NCI-H2107 treated with DMSO at 0.1 percent for 48 hours (cell line): ENCODE results near the gene GPBP1.
A peak's percentile ranks its signal among the peaks of the same experiment; 100 is the strongest.
"Not testable (repeated sequence)": the region's sequence is repeated elsewhere in the genome, so short reads cannot be mapped to it uniquely, and the experiment has no call there.

ENCODE experiments used
- DNase-seq: peaks from one replicate; lab custom pipeline; 2025; ENCODE audit not compliant: unreplicated experiment; lab: John Stamatoyannopoulos, UW

The GPBP1 gene

GRCh38 chr5:57173319-57174127, at the start of gene GPBP1:
GPBP1 (plus strand) TSS chr5:57174059; CDS start chr5:57214131, 40,072 bp downstream.
- DNase-seq = peak; percentile 86

GRCh38 chr5:57128325-57128724, 45.5 kb upstream of the GPBP1 start:
- DNase-seq = no peak

- no peak for DNase-seq
Measured at GRCh38 chr5:57133574-57133973, 40.3 kb upstream of the GPBP1 start.

GRCh38 chr5:57137401-57137800, 36.5 kb upstream of the GPBP1 start:
- no peak for DNase-seq

- DNase-seq = no peak
Measured at GRCh38 chr5:57152316-57152715, 21.5 kb upstream of the GPBP1 start.

- no peak for DNase-seq
Measured at GRCh38 chr5:57155033-57155432, 18.8 kb upstream of the GPBP1 start.

- no peak for DNase-seq
Measured at GRCh38 chr5:57157131-57157530, 16.7 kb upstream of the GPBP1 start.

GRCh38 chr5:57157666-57158065, 16.2 kb upstream of the GPBP1 start:
- DNase-seq = no peak

GRCh38 chr5:57163553-57164006, 10.3 kb upstream of the GPBP1 start:
- no peak for DNase-seq

GRCh38 chr5:57164124-57164523, 9.7 kb upstream of the GPBP1 start:
- DNase-seq = no peak

- not testable (repeated sequence) for DNase-seq
Measured at GRCh38 chr5:57165171-57165570, 8.7 kb upstream of the GPBP1 start.

GRCh38 chr5:57166276-57166675, 7.6 kb upstream of the GPBP1 start:
- DNase-seq = no peak

- DNase-seq = no peak
Measured at GRCh38 chr5:57167201-57167600, 6.7 kb upstream of the GPBP1 start.

GRCh38 chr5:57170116-57170515, 3.7 kb upstream of the GPBP1 start:
- not testable (repeated sequence) for DNase-seq

- DNase-seq = no peak
Measured at GRCh38 chr5:57171816-57172465, 1.9 kb upstream of the GPBP1 start.

GRCh38 chr5:57172466-57173318, 1.2 kb upstream of the GPBP1 start:
- DNase-seq = no peak

- no peak for DNase-seq
Measured at GRCh38 chr5:57174128-57174889, 450 bp downstream of the GPBP1 start.

- no peak for DNase-seq
Measured at GRCh38 chr5:57174890-57175510, 1.1 kb downstream of the GPBP1 start.

- no peak for DNase-seq
Measured at GRCh38 chr5:57175551-57176309, 1.9 kb downstream of the GPBP1 start.
